ENCODE measurements around the gene ZNF480.
"Not testable (repeated sequence)": the region's sequence is repeated elsewhere in the genome, so short reads cannot be mapped to it uniquely, and the experiment has no call there.

ZNF480 gene

GRCh38 chr19:52296773-52297600 lies at the start of gene ZNF480:
Gene ZNF480 (plus strand): TSS chr19:52297169. CDS start chr19:52300413, 3,244 bp downstream.
- TF ChIP-seq, protein P1, sequence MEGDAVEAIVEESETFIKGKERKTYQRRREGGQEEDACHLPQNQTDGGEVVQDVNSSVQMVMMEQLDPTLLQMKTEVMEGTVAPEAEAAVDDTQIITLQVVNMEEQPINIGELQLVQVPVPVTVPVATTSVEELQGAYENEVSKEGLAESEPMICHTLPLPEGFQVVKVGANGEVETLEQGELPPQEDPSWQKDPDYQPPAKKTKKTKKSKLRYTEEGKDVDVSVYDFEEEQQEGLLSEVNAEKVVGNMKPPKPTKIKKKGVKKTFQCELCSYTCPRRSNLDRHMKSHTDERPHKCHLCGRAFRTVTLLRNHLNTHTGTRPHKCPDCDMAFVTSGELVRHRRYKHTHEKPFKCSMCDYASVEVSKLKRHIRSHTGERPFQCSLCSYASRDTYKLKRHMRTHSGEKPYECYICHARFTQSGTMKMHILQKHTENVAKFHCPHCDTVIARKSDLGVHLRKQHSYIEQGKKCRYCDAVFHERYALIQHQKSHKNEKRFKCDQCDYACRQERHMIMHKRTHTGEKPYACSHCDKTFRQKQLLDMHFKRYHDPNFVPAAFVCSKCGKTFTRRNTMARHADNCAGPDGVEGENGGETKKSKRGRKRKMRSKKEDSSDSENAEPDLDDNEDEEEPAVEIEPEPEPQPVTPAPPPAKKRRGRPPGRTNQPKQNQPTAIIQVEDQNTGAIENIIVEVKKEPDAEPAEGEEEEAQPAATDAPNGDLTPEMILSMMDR (conservative IDR thresholded peaks at IDR 0.05; ENCODE audit: low read length), result no peak; the same call in 1 of the 2 replicates
- DNase-seq (ENCODE audit: low read depth), result peak; percentile 74
- peak within 1 kb of the TSS; percentile 95 for H3K4me3 ChIP-seq (ENCODE audit: low read length)

- TF ChIP-seq, protein P1 (conservative IDR thresholded peaks at IDR 0.05; ENCODE audit: low read length), result peak; percentile 56
- no peak overlapping the region for H3K4me3 ChIP-seq (ENCODE audit: low read length)
- DNase-seq (ENCODE audit: low read depth), result peak; percentile 44
These were observed 48.7 kb upstream of the ZNF480 start for GRCh38 chr19:52248241-52248640.

- no peak for DNase-seq (ENCODE audit: low read depth)
- TF ChIP-seq, protein P1 (conservative IDR thresholded peaks at IDR 0.05; ENCODE audit: low read length), result no peak
- no peak overlapping the region for H3K4me3 ChIP-seq (ENCODE audit: low read length)
These were observed 38.5 kb upstream of the ZNF480 start for GRCh38 chr19:52258426-52258825.

DNA sequence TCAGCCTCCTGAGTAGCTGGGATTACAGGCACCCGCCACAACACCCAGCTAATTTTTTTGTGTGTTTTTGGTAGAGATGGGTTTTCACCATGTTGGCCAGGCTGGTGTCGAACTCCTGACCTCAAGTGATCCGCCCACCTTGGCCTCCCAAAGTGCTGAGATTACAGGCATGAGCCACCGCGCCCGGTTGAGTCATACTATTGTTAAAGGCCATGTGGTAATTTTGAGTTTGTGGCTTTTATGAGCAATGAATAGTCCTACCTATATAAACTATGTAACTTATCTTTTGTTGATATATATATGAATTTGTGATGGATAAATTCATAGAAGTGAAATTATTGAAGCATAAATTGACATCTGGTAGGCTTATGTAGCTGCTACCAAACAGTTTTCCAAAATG lies 31.4 kb upstream of the ZNF480 start:
- not testable (repeated sequence) for DNase-seq (ENCODE audit: low read depth); H3K4me3 ChIP-seq (ENCODE audit: low read length)

DNA sequence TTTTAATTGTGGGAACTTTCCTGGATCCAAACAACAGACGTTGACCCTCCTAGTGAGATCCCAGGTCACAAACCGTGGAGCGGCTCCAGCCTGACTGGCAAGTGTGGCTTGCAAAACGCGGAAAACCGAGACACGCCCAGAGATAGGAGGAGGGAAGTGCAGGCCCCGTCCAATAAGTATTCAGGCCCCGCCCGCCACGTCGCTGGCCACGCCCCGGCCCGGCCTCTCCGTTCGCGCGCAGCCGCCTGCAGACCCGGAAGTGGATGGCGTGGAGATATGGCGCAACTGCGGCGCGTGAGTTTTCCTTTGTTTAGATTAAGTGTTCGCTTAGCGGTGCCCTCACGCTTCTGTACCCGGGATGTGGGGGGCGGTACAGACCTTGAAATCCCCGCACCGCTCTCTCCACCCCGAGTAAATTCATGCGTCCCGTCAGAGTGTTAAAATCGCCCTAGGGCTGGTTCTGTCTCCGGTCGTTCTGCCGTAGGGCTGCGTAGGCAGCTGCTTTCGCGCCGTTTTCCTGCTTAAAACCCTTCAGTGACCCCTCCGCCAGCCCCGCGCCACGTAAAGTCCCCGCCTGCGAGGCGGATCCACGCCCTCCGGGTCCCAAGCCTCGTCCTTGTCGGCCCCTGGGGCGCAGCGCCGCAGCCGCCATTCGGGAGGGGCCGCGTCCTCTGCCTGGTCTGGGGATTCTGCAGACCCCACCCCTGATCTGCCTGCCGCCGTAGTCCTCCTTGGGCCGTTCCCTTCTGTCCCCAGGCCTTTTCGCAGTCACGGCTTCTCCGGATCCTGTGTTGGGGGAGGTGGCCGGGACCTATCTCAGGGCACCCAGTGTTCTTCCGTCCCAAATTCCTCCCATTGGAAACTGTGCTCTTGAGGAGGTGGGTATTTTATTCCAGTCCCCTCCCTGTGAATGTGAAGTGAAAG lies 27.4 kb upstream of the ZNF480 start, which contains the start of gene ZNF766:
Gene ZNF766 (plus strand): TSS at position 250 of the 924 bp plus-strand sequence. CDS start 27 bp downstream, at position 277.
- H3K4me3 ChIP-seq (ENCODE audit: low read length), result peak within 1 kb of the TSS; percentile 96
- DNase-seq (ENCODE audit: low read depth), result peak; percentile 94
- TF ChIP-seq, protein P1 (conservative IDR thresholded peaks at IDR 0.05; ENCODE audit: low read length), result no peak

- peak overlapping the region; percentile 96 for H3K4me3 ChIP-seq (ENCODE audit: low read length)
- DNase-seq (ENCODE audit: low read depth), result peak; percentile 22
- TF ChIP-seq, protein P1 (conservative IDR thresholded peaks at IDR 0.05; ENCODE audit: low read length), result no peak
These were observed 26.6 kb upstream of the ZNF480 start for GRCh38 chr19:52270266-52270885.

- DNase-seq (ENCODE audit: low read depth), result no peak
- TF ChIP-seq, protein P1 (conservative IDR thresholded peaks at IDR 0.05; ENCODE audit: low read length), result no peak
- H3K4me3 ChIP-seq (ENCODE audit: low read length), result no peak overlapping the region
These were observed 23.7 kb upstream of the ZNF480 start for GRCh38 chr19:52273301-52273700.

Measured in AG10803 (cell line).